Activated CD4-positive, alpha-beta T cell treated with anti-CD3 and anti-CD28 coated beads for 36 hours (primary cell): ENCODE results near the gene RASL10B. TPM values are rescaled to one million over a fixed set of nuclear protein-coding genes. Genes with fewer than 3 reads are reported as not detected.
A peak's percentile ranks its signal among the peaks of the same experiment; 100 is the strongest.

Experiments
- ATAC-seq: fragments of 200-7000 bp; cut with Tn5 transposase; one replicate; pipeline ENCODE4 v1.10.0; 2021; ENCODE audit warnings: mild to moderate bottlenecking, moderate library complexity
- CTCF ChIA-PET: fragments of 350-600 bp; sonication (Branson Sonifier 250); formaldehyde crosslinking; loops from one replicate; lab custom pipeline; 2021; ENCODE audit warnings: antibody characterized with exemption; lab: Charles Lee
- POLR2A ChIA-PET: fragments of 350-600 bp; sonication (Branson Sonifier 250); formaldehyde crosslinking; loops from one replicate; lab custom pipeline; 2021; ENCODE audit warnings: antibody characterized with exemption, inconsistent platforms; lab: Charles Lee
- DNase-seq: peaks from one replicate; pipeline ENCODE4 v3.0.0-alpha.2; 2020
- H3K27ac Mint-ChIP-seq: one replicate; pipeline ENCODE4 v1.8.0; 2021; ENCODE audit warnings: mixed read lengths
- H3K27me3 Mint-ChIP-seq: one replicate; pipeline ENCODE4 v1.8.0; 2021; ENCODE audit warnings: mixed read lengths
- H3K36me3 Mint-ChIP-seq: one replicate; pipeline ENCODE4 v1.8.0; 2021; ENCODE audit warnings: low read depth, mixed read lengths
- H3K4me1 Mint-ChIP-seq: one replicate; pipeline ENCODE4 v1.8.0; 2021; ENCODE audit warnings: mixed read lengths
- H3K4me3 Mint-ChIP-seq: one replicate; pipeline ENCODE4 v1.8.0; 2021; ENCODE audit warnings: mild to moderate bottlenecking, moderate library complexity, mixed read lengths
- H3K9me3 Mint-ChIP-seq: one replicate; pipeline ENCODE4 v1.8.0; 2021; ENCODE audit warnings: low read depth, mixed read lengths
- intact Hi-C, 2 experiments: fragments of 100-400 bp; cut with DNase I in 1 of 2; cut with micrococcal nuclease in 1 of 2; formaldehyde crosslinking; loops; one replicate each; pipeline versions ENCODE4 v1.14.2 to v1.15.1; 2022 to 2024; cut with DNase I, micrococcal nuclease
- total RNA-seq, 2 experiments: library from RNA; stranded (reverse); gene quantifications; one replicate each; pipeline ENCODE4 v1.2.3, GENCODE V29; 2021

Gene RASL10B
- total RNA-seq, 2 experiments from 2014 or later: 2.7 to 4.0 TPM

DNA sequence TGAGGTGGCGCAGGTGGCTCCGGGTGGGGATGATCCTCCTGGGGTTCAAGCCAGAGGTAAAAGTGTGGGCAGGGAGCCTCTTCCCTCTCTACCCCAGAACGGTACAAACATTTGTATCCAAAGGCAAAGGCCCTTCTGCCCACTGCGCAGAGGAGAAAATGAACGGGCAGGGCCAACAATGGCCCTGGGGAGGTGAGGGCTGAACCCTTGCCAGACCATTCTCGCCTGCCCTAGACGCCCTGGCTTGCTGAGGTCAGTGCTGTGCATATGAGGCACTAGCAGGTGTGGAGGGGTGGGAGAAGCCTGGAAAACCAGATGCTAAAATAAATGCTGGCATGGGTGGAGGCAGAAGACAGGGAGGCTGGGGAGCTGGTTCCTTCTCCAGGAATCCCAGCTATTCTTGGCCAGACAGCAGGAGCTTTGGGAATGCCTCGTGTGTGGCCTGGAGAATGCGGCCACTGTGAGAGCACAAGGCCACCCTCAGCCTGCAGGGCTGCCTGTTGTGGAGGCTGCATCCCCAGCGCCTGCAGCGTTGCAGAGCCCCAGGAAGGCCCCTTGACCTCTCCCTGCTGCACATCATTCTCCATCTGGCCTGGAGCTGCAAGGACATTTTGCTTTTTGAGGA, 33.8 kb downstream of the RASL10B start:
- ChIA-PET CTCF (interaction anchor here (1.0 to 5.8 kb wide), 10 partner anchors 17 to 100 kb away, joined by 3 to 123 read pairs (median 6); partner anchors contain the start of genes MMP28, RASL10B and TAF15), POLR2A (interaction anchor here (3.1 kb wide), 1 partner anchor 44 kb away, joined by 37 read pairs; the partner anchor contains the start of gene TAF15)
- ATAC-seq (no peak), DNase-seq (no peak)
- no peaks in the 10 kb centered on the region for H3K27me3 Mint-ChIP-seq
- intact Hi-C loops: no loop called here
- H3K27ac Mint-ChIP-seq: no peak overlapping the region
- peaks cover 9% of the 10 kb centered on the region for H3K4me1 Mint-ChIP-seq
- no peaks in the 10 kb centered on the region for H3K36me3 Mint-ChIP-seq
- H3K9me3 Mint-ChIP-seq: no peaks in the 10 kb centered on the region
- peak overlapping the region; percentile 80 for H3K4me3 Mint-ChIP-seq

DNA sequence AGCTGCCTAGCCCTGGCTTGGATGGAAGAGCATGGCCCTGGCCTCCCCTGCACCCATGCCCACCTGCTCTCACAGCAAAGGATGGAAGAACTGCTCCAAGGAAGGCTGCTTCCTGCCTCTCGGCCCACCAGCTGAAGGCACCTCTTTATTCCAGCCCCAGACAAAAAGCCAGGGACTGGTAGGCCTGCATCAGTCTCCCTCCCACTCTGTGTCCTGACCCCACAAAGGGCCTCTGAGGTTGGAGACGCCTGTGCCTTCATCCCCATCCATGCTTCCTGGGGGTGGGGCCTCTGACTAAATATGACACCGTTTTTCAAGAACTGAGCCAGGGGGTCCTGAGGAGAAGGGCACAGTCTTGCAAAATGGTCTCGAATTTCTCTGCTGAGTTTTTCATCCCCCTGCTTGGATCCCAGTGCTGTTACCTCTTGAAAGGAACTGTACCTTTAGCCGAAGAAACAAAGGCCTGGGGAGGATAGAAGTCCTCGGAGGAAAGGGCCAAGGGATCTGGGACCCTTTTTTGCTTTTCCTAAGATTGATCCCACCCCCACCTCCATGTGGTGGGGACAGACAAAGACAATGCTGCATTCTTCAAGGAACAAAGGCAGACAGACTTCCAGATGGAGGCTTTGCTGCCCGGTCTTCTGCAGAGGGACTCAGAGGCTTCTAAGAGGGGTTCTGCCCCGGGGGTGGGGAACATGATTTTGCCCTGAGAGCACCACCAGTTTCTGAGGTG, 34.5 kb downstream of the RASL10B start:
- POLR2A ChIA-PET: interaction anchor here (3.1 kb wide), 1 partner anchor 44 kb away, joined by 37 read pairs; the partner anchor contains the start of gene TAF15
- Mint-ChIP-seq H3K4me3 (no peak overlapping the region), H3K4me1 (peaks cover 9% of the 10 kb centered on the region), H3K36me3 (no peaks in the 10 kb centered on the region), H3K9me3 (no peaks in the 10 kb centered on the region), H3K27me3 (no peaks in the 10 kb centered on the region), H3K27ac (no peak overlapping the region)
- CTCF ChIA-PET: interaction anchor here (0.5 to 5.8 kb wide), 8 partner anchors 16 to 199 kb away, joined by 3 to 123 read pairs (median 10); partner anchors contain the start of genes MMP28 and TAF15
- no peak for ATAC-seq
- no peak for DNase-seq
- intact Hi-C loops: loop anchor here in 1 of 2 experiments (2.0 kb wide), 1 partner anchor 21 kb away; no protein-coding TSS in a partner anchor

DNA sequence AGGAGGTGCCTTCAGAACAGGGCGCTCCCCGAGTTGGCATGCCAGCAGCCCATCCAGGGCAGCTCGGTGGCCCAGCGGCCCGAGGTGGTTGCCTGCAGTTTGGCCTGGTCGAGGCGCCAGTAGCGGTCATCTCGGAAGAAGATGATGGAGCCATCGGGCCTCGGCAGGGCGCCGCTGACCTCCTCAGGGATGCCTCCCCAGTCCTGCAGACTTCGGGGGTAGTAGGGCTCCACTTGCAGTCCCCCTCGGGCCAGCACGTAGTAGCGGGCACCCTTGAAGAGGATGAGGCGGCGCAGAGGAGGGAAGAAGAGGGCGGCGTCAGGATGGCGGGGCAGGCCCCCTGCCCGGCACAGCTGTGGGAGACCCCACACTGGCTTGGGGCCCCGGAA, 35.0 kb downstream of the RASL10B start:
- POLR2A ChIA-PET: no interaction called here
- Mint-ChIP-seq H3K27me3 (no peaks in the 10 kb centered on the region), H3K4me3 (no peak overlapping the region), H3K9me3 (no peaks in the 10 kb centered on the region), H3K36me3 (no peaks in the 10 kb centered on the region), H3K4me1 (peaks cover 9% of the 10 kb centered on the region), H3K27ac (no peak overlapping the region)
- ATAC-seq: no peak
- intact Hi-C loops: loop anchor here in 1 of 2 experiments (2.0 kb wide), 1 partner anchor 20 kb away; no protein-coding TSS in a partner anchor
- DNase-seq: no peak
- CTCF ChIA-PET: interaction anchor here (0.5 to 1.6 kb wide), 10 partner anchors 10 to 199 kb away, joined by 3 to 5 read pairs (median 4); partner anchors contain the start of genes MMP28 and TAF15

DNA sequence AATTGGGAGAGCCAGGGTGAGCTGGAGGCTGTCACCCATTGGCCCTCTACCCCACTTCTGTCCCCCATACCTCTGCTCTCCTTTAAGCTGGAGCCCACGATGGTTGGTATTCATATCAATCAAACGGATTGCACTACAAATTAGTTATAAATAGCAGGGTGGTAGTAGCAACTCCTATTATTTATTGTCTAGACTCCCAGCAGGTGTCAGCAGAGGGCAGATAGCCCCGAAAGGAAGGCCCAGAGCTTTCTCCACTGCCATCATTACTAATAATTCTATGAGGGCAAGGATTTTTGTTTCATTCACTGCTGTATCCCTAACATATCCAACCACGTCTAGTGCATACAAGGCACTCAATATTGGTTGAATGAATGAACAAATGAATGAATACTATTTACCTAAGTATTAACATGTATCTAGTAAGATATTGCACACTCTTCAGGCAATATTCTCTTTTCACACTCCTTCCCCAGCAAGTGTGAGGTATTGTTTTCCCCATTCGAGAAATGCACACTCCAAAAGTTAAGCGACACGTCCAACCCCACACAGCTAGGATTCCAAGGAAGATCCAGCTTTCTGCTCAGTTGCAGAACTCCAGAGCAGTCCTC, 35.6 kb downstream of the RASL10B start:
- H3K36me3 Mint-ChIP-seq: no peaks in the 10 kb centered on the region
- peak; percentile 49 for DNase-seq
- intact Hi-C loops: loop anchor here in 1 of 2 experiments (2.0 kb wide), 1 partner anchor 20 kb away; no protein-coding TSS in a partner anchor

DNA sequence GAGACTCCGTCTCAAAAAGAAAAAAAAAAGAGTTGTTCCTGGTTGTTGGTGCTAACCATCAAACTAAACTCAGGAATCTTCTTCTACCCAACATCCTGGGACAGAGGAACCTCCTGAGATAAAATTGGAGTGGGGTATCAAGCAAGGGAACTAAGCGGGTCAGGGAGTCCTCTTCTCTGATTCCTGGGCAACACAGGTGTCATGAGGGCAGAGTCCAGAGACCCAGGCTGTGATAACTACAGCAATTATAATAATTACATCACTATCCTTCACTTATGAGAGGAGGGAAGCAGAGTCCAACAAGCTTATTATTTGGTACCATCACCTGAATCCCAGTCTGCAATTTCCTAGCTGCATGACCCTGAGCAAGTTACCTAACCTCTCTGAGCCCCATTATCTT, 37.4 kb downstream of the RASL10B start:
- ATAC-seq: no peak
- Mint-ChIP-seq H3K27ac (no peak overlapping the region), H3K27me3 (no peaks in the 10 kb centered on the region), H3K4me1 (peaks cover 9% of the 10 kb centered on the region), H3K4me3 (no peak overlapping the region), H3K36me3 (no peaks in the 10 kb centered on the region), H3K9me3 (no peaks in the 10 kb centered on the region)
- CTCF ChIA-PET: interaction anchor here (0.7 kb wide), 1 partner anchor 955 kb away, joined by 3 read pairs; no protein-coding TSS in a partner anchor
- POLR2A ChIA-PET: no interaction called here
- DNase-seq: no peak
- intact Hi-C loops: no loop called here

More for the DNA sequence above, 35.6 kb downstream of the RASL10B start:
- POLR2A ChIA-PET: no interaction called here
- no peak overlapping the region for H3K27ac Mint-ChIP-seq
- peaks cover 9% of the 10 kb centered on the region for H3K4me1 Mint-ChIP-seq
- CTCF ChIA-PET: interaction anchor here (0.6 to 1.6 kb wide), 11 partner anchors 8 to 424 kb away, joined by 3 to 5 read pairs (median 4); partner anchors contain the start of genes MMP28 and TAF15
- ATAC-seq: no peak
- no peaks in the 10 kb centered on the region for H3K27me3 Mint-ChIP-seq
- no peaks in the 10 kb centered on the region for H3K9me3 Mint-ChIP-seq
- H3K4me3 Mint-ChIP-seq: no peak overlapping the region

DNA sequence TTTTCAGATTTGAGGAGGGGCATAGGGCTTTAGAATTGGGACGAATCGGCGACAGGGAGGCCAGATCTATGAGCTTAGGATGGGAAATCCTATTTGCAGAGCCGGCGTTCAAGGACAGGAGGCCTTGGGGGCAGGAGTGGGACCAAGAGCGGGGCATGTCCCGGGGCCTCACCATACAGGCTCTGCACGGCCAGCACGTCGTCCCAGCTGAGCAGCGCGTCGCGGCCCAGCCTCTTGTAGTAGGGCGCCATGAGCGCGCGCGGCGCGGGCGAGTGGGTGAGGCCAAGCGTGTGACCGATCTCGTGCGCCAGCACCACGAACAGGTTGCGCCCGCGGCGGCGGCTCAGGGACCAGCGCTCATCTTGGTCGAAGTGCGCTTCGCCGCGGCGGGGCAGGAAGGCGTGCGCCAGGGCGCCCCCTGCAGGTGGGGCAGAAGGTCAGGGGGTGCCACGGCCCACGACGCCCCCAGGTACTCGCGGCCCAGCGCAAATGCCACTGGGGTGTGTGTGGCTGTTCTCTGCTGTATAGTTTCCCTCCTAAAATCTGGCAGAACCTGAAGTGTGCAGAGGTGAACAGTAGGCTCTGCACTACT, 38.6 kb downstream of the RASL10B start:
- Mint-ChIP-seq H3K27me3 (no peaks in the 10 kb centered on the region), H3K4me3 (no peak overlapping the region), H3K4me1 (peaks cover 3% of the 10 kb centered on the region), H3K27ac (no peak overlapping the region), H3K36me3 (no peaks in the 10 kb centered on the region), H3K9me3 (no peaks in the 10 kb centered on the region)
- ChIA-PET CTCF (interaction anchor here (1.4 to 1.9 kb wide), 3 partner anchors 10 to 34 kb away, joined by 5 to 8 read pairs (median 6); no protein-coding TSS in a partner anchor), POLR2A (interaction anchor here (0.7 kb wide), 1 partner anchor 32 kb away, joined by 3 read pairs; no protein-coding TSS in a partner anchor)
- intact Hi-C loops: no loop called here
- DNase-seq (no peak), ATAC-seq (no peak)

DNA sequence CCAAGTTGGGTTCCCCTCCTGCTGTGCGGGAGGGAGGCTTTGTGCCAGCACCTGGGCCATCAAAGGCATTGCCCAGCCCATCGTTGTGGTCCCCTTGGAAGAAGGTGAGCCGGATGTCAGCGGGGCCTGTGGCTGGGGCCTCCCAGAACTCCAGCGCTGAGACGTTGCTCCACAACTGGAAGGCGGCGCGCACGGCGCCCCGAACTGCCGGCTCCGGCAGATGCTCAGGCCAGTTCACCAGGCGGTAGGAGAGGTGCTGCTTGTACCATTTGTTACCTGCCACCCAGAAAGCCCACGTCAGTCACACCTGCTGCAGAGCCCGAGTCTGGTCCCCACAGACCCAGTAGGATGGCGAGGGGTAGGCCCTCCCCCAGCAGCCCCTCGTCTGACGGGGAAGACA, 41.7 kb downstream of the RASL10B start:
- H3K27ac Mint-ChIP-seq: no peak overlapping the region
- intact Hi-C loops: no loop called here
- ATAC-seq (no peak), DNase-seq (no peak)
- ChIA-PET POLR2A (no interaction called here), CTCF (interaction anchor here (1.4 to 1.6 kb wide), 2 partner anchors 9 to 15 kb away, joined by 4 to 7 read pairs; no protein-coding TSS in a partner anchor)
- no peak overlapping the region for H3K4me3 Mint-ChIP-seq
- H3K36me3 Mint-ChIP-seq: no peaks in the 10 kb centered on the region
- no peaks in the 10 kb centered on the region for H3K4me1 Mint-ChIP-seq
- no peaks in the 10 kb centered on the region for H3K9me3 Mint-ChIP-seq
- H3K27me3 Mint-ChIP-seq: peaks cover 3% of the 10 kb centered on the region

DNA sequence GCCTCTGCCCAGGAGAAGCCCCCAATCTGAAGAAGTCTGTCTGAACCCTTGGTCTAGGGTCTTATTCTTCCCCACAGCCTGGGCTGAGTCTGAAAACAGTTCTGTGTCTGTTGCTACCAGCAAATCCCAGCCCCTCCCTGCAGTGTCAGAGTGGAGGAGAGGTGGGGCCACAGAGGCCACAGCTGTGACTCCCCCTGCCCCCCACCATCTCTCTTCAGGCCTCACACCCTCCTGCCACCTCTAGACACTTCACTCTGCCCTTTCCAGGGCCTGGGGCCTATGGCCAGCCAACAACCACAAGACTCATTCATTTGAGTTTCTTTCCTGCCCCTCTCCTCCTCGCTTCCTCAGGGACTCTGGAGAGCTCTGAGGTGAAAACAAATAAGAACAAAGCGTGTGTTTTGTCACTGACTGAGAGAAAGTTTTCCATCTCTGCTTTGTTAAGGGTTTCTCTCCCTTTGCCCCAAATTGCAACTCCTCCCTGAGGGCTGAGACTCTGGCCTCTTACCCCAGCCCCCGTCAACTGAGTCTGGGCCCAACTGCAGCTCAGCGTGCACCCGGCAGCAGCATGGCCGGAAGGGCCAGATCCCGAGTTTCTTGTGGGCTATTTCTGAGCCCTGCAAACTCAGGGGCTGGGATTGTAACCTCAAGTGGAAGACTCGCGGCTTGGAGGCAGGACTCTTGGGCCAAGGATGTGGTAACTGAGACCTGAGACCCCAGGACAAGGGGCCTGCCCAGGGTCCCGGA, 42.4 kb downstream of the RASL10B start:
- no peaks in the 10 kb centered on the region for H3K4me1 Mint-ChIP-seq
- H3K9me3 Mint-ChIP-seq: no peaks in the 10 kb centered on the region
- H3K4me3 Mint-ChIP-seq: no peak overlapping the region
- H3K36me3 Mint-ChIP-seq: no peaks in the 10 kb centered on the region
- H3K27me3 Mint-ChIP-seq: peaks cover 3% of the 10 kb centered on the region
- ATAC-seq: no peak
- ChIA-PET CTCF (interaction anchor here (1.6 kb wide), 1 partner anchor 10 kb away, joined by 7 read pairs; no protein-coding TSS in a partner anchor), POLR2A (interaction anchor here (0.6 kb wide), 1 partner anchor 20 kb away, joined by 3 read pairs; no protein-coding TSS in a partner anchor)
- intact Hi-C loops: no loop called here
- DNase-seq: no peak
- no peak overlapping the region for H3K27ac Mint-ChIP-seq

DNA sequence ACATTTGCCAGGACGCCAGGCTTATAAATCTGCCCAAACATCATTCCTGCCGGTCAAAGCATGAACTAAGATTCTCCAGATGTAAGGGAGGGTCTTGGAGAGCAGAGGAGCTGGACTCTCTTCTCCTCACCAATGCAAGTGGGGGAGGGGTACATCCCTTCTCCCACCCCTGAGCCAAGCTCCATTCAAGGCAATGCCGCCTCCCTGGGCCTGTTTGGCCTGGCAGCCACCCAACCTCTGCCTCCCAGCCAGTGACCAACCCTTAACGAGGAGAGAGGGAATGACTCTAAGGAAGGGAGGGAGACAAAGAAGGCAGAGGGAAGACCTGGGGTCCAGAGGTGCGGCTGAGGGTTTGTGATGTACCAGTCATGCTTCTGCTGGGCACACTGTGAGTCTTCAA, 43.1 kb downstream of the RASL10B start:
- no peaks in the 10 kb centered on the region for H3K36me3 Mint-ChIP-seq
- no peaks in the 10 kb centered on the region for H3K9me3 Mint-ChIP-seq
- H3K4me1 Mint-ChIP-seq: no peaks in the 10 kb centered on the region
- intact Hi-C loops: no loop called here
- H3K27me3 Mint-ChIP-seq: peaks cover 3% of the 10 kb centered on the region
- ChIA-PET CTCF (interaction anchor here (1.1 to 4.7 kb wide), 3 partner anchors 10 to 14 kb away, joined by 3 to 18 read pairs (median 7); no protein-coding TSS in a partner anchor), POLR2A (interaction anchor here (0.6 kb wide), 1 partner anchor 20 kb away, joined by 3 read pairs; no protein-coding TSS in a partner anchor)
- DNase-seq: no peak
- no peak for ATAC-seq
- H3K27ac Mint-ChIP-seq: no peak overlapping the region
- no peak overlapping the region for H3K4me3 Mint-ChIP-seq

DNA sequence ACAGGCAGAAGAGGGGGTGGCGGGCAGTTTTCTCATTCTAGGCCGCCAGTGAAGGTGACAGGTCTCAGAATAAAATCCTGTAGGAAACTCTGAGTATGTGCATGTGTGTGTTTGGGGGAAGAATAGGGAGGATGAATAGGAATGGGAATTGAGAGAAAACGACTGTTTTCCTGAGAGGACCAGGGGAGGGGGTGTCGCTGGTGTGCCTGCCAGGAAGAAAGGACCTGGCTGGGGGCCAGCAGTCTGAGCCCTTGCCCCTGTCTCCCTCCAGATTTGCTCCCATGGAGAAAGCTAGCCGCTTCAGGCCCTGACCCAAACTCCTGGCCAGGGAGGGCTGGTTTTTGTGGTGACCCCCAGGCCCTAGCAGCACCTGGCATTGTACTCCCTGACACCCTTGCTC, 43.6 kb downstream of the RASL10B start:
- Mint-ChIP-seq H3K4me1 (no peaks in the 10 kb centered on the region), H3K9me3 (no peaks in the 10 kb centered on the region), H3K36me3 (no peaks in the 10 kb centered on the region), H3K27ac (no peak overlapping the region), H3K27me3 (peaks cover 3% of the 10 kb centered on the region), H3K4me3 (no peak overlapping the region)
- ATAC-seq (no peak), DNase-seq (no peak)
- POLR2A ChIA-PET: no interaction called here
- intact Hi-C loops: no loop called here
- CTCF ChIA-PET: interaction anchor here (0.6 to 4.7 kb wide), 5 partner anchors 8 to 110 kb away, joined by 3 to 18 read pairs (median 3); no protein-coding TSS in a partner anchor
